Pons (tissue), 1 donor: ENCODE results near the gene DLEU7.

Experiments used
- DNase-seq: peaks from one replicate; pipeline ENCODE4 v3.0.0-alpha.2; 2016; ENCODE audit warnings: low spot score

The DLEU7 gene

GRCh38 chr13:50843257-50844083, at the start of gene DLEU7:
Gene DLEU7 (minus strand): TSS chr13:50843692. CDS start chr13:50843646, 46 bp downstream.
- no peak for DNase-seq

- DNase-seq, result no peak
Observed at GRCh38 chr13:50892210-50892944, 48.9 kb upstream of the DLEU7 start.

GRCh38 chr13:50891206-50891605, 47.7 kb upstream of the DLEU7 start:
- DNase-seq, result no peak

- no peak for DNase-seq
Observed at GRCh38 chr13:50889317-50889716, 45.8 kb upstream of the DLEU7 start.

GRCh38 chr13:50888362-50888761, 44.9 kb upstream of the DLEU7 start:
- no peak for DNase-seq

- no peak for DNase-seq
Observed at GRCh38 chr13:50887151-50887550, 43.7 kb upstream of the DLEU7 start.

GRCh38 chr13:50884265-50884664, 40.8 kb upstream of the DLEU7 start:
- no peak for DNase-seq

GRCh38 chr13:50883728-50884127, 40.2 kb upstream of the DLEU7 start:
- no peak for DNase-seq

GRCh38 chr13:50882816-50883435, 39.4 kb upstream of the DLEU7 start:
- DNase-seq, result no peak

GRCh38 chr13:50873991-50874390, 30.5 kb upstream of the DLEU7 start:
- no peak for DNase-seq

- DNase-seq, result no peak
Observed at GRCh38 chr13:50873467-50873866, 30.0 kb upstream of the DLEU7 start.

GRCh38 chr13:50871405-50871804, 27.9 kb upstream of the DLEU7 start:
- DNase-seq, result no peak

GRCh38 chr13:50867637-50867945, 24.1 kb upstream of the DLEU7 start:
- no peak for DNase-seq

- no peak for DNase-seq
Observed at GRCh38 chr13:50866817-50867636, 23.5 kb upstream of the DLEU7 start.

- DNase-seq, result no peak
Observed at GRCh38 chr13:50864492-50864891, 21.0 kb upstream of the DLEU7 start.

- no peak for DNase-seq
Observed at GRCh38 chr13:50855681-50856080, 12.2 kb upstream of the DLEU7 start.

- no peak for DNase-seq
Observed at GRCh38 chr13:50850445-50850844, 7.0 kb upstream of the DLEU7 start.

GRCh38 chr13:50847501-50847900, 4.0 kb upstream of the DLEU7 start:
- DNase-seq, result no peak

GRCh38 chr13:50846861-50847475, 3.5 kb upstream of the DLEU7 start:
- no peak for DNase-seq

- DNase-seq, result no peak
Observed at GRCh38 chr13:50845211-50845610, 1.7 kb upstream of the DLEU7 start.

- DNase-seq, result no peak
Observed at GRCh38 chr13:50844084-50844875, 788 bp upstream of the DLEU7 start.
